ENCODE measurements around the gene FXYD5.

FXYD5 gene

DNA sequence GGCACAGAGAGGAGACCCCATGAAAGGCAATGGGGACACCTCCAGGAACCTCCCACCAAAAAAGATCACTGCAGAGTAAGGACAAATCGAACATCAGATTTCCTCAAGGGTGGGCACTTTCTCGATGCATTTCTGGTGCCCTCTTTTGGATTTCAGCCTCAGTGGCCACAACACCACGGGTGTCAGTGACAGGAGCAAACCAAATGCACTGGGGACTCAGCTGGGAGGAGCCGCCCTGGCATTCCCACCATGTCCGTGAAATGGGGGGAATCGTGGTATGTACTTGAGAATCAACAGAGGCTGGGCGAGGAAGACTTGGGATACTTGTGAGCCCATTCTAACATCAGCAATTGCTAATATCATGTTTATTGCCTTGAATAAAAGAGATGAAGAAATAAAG is 57.7 kb downstream of the FXYD5 start:
- DNase-seq (ENCODE audit: low read depth in 2 of 2), result no peak

DNA sequence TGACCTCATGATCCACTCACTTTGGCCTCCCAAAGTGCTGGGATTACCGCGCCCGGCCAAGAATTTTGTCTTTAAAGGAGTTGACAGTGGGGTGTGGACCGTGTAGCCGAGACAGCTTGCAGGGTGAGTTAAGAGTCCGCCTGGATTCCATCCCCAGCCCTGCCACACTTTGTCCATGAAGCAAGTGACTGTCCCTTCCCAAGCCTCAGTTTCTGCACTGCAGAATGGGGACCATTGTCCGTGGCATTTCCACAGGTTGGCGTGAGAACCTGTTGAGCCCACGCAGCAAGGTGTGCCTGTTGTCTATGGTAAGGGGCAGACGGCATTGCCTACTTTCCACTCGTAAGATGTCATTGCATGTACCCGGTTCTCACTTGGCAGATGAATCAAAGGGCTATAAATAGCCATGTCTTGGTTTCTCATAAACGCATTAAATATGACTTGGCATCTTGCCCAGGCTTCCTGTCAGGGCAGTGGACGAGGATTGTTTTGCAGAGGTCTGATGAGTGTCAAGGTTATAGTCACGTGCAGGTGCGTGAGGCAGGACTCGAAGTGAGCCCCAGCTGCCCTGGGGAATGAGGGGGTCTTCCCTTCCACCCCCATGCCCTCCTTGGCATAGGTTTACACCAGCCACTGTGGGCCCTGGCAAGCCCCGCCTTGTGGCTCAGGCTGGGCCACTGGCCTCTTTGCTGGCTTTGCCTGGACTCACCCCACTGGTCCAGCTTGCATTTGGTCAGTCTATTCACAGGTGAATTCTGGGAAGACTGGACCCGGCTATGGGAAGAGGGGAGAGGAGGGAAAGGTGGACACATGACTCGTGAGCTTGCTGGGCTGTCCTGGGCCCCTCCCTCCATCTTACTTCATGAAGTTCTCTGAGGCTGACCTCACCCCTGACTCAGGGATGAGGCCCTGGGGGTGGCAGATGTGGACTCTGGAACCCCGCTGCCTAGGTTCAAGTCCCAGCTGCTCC is 59.4 kb downstream of the FXYD5 start:
- DNase-seq (ENCODE audit: low read depth in 2 of 2), result peak; percentile 59 to 61

DNA sequence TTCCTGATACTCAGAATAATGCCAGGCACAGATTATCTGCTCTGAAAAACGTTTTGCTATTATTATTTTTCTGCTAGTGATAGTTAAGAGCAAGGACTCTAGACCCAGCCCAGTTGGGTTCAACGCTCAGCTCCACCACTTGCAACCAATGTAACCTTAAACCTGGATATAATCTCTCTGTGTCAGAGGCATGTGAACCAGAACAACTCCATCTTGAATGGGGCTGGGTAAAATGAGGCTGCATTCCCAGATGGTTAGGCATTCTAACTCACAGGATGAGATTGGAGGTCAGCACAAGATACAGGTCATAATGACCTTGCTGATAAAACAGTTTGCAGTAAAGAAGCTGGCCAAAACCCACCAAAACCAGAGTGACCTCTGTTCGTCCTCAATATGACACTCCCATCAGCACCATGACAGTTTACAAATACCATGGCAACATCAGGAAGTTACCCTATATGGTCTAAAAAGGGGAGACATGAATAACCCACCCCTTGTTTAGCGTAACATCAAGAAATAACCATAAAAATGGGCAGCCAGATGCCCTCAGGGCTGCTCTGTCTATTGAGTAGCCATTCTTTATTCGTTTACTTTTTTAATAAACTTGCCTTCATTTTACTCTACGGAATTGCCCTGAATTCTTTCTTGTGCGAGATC is 60.4 kb downstream of the FXYD5 start:
- no peak for DNase-seq (ENCODE audit: low read depth in 2 of 2)

DNA sequence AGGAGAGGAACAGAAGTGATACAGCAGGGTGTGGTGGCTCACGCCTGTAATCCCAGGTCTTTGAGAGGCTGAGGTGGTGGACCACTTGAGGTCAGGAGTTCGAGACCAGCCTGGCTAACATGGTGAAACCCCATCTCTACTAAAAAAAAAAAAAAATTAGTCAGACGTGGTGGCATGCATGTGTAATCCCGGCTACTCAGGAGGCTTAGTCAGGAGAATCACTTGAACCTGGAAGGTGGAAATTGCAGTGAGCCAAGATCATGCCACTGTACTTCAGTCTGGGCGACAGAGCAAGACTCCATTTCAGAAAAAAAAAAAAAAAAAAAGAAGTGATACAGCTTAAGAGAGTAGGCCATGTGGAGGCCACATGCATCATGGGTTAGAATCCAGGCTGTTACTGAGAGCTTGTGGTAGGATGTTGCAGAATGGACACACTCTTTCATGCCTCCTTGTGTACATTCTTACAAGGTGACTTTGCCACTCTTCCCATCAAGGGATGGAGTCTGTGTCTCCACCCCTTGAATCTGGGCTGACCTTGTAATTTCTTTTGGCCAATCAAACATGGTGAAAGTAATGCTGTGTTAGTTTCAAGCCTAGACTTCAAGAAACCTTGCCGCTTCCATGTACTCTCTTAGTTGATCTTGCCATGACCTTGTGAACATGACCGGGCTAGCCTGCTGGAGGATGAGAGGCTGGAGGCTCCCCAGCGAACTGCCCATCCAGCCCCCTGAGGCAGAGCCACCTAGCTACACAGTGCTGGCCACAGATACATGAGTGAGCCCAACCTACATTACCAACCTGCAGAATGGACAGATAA is 61.7 kb downstream of the FXYD5 start:
- DNase-seq (ENCODE audit: low read depth in 2 of 2), result no peak

DNA sequence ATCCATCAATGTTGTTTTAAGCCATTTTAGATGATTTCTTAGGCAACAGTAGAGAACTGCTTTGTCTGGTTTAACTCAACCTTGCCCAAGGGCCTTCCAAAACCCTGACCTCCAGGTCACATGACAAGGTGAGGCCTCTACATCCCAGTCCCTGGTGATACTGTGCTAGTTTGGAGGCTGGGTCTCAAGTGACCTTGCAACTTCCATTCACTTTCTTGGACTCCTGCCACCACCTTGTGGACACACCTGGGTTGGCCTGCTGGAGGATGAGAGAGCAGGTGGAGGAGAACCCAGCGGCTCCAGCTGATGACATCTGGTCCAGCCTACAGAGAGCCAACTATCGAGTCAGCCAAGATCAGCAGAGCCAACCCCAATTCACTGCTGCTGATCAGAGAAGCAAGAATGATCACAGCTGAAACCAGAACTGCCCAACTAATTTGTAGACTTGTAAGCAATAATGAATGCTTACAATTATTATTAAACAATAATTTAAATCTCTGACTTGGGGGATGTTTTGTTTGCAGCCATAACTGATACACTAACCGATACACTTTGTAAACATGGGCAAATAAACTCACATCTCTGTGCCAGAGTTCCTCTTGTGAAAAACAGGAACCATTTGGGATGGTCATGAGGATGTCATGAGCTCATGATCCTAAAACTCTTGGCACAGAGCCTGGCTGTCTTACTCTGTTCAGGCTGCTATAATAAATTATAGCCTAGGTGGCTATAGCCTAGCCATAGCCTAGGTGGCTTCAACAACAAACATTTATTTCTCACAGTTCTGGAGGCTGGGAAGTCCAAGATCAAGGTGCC is 62.5 kb downstream of the FXYD5 start:
- DNase-seq (ENCODE audit: low read depth in 2 of 2), result no peak

DNA sequence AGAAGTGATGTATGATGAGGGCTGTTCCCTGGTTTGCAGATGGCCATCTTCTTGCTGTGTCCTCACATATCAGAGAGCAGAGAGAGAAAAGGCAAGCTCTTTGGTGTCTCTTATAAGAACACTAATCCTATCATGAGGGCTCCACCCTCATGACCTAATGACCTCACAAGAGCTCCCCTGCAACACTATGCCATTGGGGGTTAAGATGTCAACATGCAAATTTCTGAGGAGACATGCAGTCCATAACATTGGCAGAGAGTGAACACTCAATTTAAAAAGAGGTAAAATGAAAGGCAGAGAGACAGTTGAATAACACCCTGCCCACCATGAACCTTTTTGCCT is 63.1 kb downstream of the FXYD5 start:
- no peak for DNase-seq (ENCODE audit: low read depth in 2 of 2)

DNA sequence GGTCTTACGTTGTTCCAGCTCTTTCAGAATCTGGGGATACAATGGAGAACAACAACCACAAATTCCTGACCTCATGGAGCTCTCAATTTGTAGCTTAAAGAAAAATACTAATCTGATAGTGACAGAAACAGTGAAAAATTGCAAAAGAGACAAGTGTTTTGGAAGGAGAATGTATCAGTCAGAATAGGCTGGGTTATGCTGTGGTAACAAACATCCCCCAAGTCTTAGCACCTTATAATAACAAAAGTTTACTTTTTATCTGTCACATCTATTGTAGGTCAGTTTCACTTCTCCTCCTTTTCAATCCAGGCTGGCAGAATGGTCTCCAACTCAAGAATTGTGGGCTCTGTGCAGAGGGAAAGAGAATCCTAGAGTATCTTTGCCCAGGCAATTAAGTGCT is 64.5 kb downstream of the FXYD5 start:
- no peak for DNase-seq (ENCODE audit: low read depth in 2 of 2)
